Adrenal gland (tissue), 12 donors: ENCODE results near the gene ACBD4. TPM values are rescaled to one million over a fixed set of nuclear protein-coding genes. Genes with fewer than 3 reads are reported as not detected.

Source experiments
- DNase-seq, 7 donors: peaks; one replicate each; pipeline ENCODE4 v3.0.0-alpha.2; 2019 to 2020
- H3K27ac ChIP-seq, 5 donors: fragments of 200-600 bp; sonication (generic) in 4 of 5; 1 replicate in 3 of 5; 2 replicates in 2 of 5; pipeline versions ENCODE4 v1.5.1 to v1.8.0; 2016 to 2020; ENCODE audit warnings: mild to moderate bottlenecking in 1 of 5
- H3K27me3 ChIP-seq: fragments of 200-600 bp; 2 replicates; pipeline ENCODE4 v1.8.0; 2021
- H3K36me3 ChIP-seq, 2 donors: fragments of 200-600 bp; replicated peaks in 1 of 2; 1 replicate in 1 of 2; 2 replicates in 1 of 2; pipeline versions ENCODE4 v1.5.1 to v1.8.0; 2018 to 2022
- H3K4me1 ChIP-seq, 2 donors: fragments of 200-600 bp; replicated peaks in 1 of 2; 1 replicate in 1 of 2; 2 replicates in 1 of 2; pipeline versions ENCODE4 v1.5.1 to v1.8.0; 2018 to 2021
- H3K4me3 ChIP-seq, 4 donors: fragments of 200-600 bp; sonication (generic) in 3 of 4; one replicate each; pipeline ENCODE4 v1.5.1; 2016 to 2018
- H3K9me3 ChIP-seq, 3 donors: fragments of 200-600 bp; sonication (generic) in 1 of 3; replicated peaks in 1 of 3; 1 replicate in 2 of 3; 2 replicates in 1 of 3; pipeline versions ENCODE4 v1.5.1 to v1.8.0; 2016 to 2021
- POLR2A ChIP-seq, 2 donors: fragments of 450-650 bp; IDR thresholded peaks; one replicate each; pipeline ENCODE4 v1.6.1; 2017; ENCODE audit warnings: antibody characterized with exemption in 2 of 2, mild to moderate bottlenecking in 2 of 2, moderate library complexity in 1 of 2
- WGBS, 4 donors: extraction: QIAGEN DNeasy Blood & Tissue Kit in 2 of 4; methylation state at CpG; one replicate each; pipeline versions ENCODE4 v1.1.5 to v1.1.7; 2013 to 2017; 5-methylcytosine and 5-hydroxymethylcytosine counted together
- intact Hi-C, 2 donors: fragments of 100-400 bp; cut with DNase I; formaldehyde crosslinking; loops; one replicate each; pipeline versions ENCODE4 v1.14.1 to v1.15.0; 2022 to 2023
- polyA plus RNA-seq, 3 donors: library from polyadenylated mRNA; stranded (reverse); fragments of 200-250 nt in 2 of 3; fragments of 350-450 nt in 1 of 3; fragmentation: Illumina TruSeq in 1 of 3; extraction: RNeasy Lipid Tissue Mini Kit (QIAGEN cat#74804) in 1 of 3; gene quantifications; one replicate each; pipeline ENCODE4 v1.2.3, GENCODE V29; 2013 to 2014
- total RNA-seq, 9 donors: library from RNA; depleted of rRNA in 4 of 9; stranded (reverse); fragments of >200 nt in 4 of 9; fragments of 120-200 nt in 1 of 9; fragmentation: NEBNext Ultra II Directional in 1 of 9; extraction: Animal tissue kit (Norgen Biotek cat#: 25700) in 1 of 9; gene quantifications; one replicate each; pipeline versions ENCODE4 v1.1.0 to v1.2.4, GENCODE V29; 2013 to 2023
- TF ChIP-seq, protein P1 (sequence below), 6 experiments: fragments of 450-650 bp in 4 of 6; fragments of 200-600 bp in 2 of 6; sonication (generic) in 1 of 6; IDR thresholded peaks; 1 replicate in 5 of 6; 2 replicates in 1 of 6; pipeline versions ENCODE4 v1.5.1 to v1.8.0; 2016 to 2021; ENCODE audit warnings: antibody characterized with exemption in 6 of 6, mild to moderate bottlenecking in 2 of 6, moderate library complexity in 1 of 6
- donor health status: healthy with polysubstance abuse.
- donor health status: Bipolar disorder and iron deficiency.
- donor health status: DM: yes; HTN: yes; CAD: no.
- donor health status: DM: no; HTN: no; CAD: no.
- donor health status: DM: no; HTN: no; CAD: no.
- donor health status: DM: yes; HTN: yes; CAD: no.

ACBD4 gene
- total and polyA plus RNA-seq, 12 donors: 6.6 to 71.3 (median 23.6) TPM

DNA sequence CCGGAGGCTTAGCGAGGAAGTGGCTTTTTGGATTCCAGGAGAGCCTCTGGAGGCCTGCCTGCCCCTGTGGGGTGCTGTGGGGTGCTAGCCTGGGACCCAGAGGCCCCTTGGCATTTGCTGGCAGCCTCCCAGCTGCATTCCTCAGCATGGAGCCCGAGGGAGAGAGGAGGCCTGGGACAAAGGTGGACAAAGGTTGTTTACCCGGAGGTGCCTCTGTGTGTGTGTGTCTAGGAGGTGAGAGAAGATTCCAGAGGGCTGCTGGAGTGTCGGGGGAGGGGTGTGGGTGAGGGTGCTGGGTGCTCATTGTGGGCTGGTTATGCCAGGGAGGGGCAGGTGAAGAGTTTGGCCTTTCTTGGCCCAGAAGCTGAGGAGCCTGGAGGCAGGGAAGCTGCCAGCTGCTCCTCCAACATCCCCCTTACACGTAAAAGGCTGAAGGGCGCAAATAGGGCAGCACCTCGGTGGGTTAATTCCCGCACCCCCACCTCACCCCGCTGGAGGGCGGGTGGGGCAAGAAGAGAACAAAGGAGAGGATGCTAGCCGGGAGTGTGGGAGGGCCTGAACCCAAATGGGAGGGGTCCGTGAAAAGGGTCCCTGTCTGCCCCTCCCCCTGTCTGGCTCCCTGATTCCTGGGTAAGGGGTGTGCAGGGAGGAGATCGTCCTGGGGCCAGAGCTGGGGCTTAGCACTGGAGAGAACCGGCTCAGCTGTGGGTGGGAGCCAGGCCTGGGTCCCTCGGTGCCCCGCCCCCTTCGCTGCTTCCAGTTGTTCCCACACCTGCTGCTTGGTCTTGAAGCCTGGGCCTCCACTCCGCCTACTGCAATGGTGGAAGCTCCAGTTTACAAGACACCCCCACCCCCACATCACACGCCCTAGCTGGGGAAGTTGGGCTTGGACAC, 36.1 kb downstream of the ACBD4 start:
- intact Hi-C loops: no loop called here
- Histone ChIP-seq H3K9me3 (no peaks in the 10 kb centered on the region), H3K36me3 (peaks cover 0 to 10% of the 10 kb centered on the region in 2 donors), H3K27ac (peak overlapping the region; percentile 69 to 93 (median 83)), H3K27me3 (no peaks in the 10 kb centered on the region), H3K4me3 (peak overlapping the region in 1 of 4 donors; percentile 52), H3K4me1 (peaks cover 26 to 43% of the 10 kb centered on the region in 2 donors)
- peak in 3 of 7 donors; percentile 36 to 43 (median 36) for DNase-seq
- 54 to 68% (median 62%) methylated on average over 15 to 20 of the region's 20 CpGs for WGBS, 4 donors
- TF ChIP-seq, protein P1, sequence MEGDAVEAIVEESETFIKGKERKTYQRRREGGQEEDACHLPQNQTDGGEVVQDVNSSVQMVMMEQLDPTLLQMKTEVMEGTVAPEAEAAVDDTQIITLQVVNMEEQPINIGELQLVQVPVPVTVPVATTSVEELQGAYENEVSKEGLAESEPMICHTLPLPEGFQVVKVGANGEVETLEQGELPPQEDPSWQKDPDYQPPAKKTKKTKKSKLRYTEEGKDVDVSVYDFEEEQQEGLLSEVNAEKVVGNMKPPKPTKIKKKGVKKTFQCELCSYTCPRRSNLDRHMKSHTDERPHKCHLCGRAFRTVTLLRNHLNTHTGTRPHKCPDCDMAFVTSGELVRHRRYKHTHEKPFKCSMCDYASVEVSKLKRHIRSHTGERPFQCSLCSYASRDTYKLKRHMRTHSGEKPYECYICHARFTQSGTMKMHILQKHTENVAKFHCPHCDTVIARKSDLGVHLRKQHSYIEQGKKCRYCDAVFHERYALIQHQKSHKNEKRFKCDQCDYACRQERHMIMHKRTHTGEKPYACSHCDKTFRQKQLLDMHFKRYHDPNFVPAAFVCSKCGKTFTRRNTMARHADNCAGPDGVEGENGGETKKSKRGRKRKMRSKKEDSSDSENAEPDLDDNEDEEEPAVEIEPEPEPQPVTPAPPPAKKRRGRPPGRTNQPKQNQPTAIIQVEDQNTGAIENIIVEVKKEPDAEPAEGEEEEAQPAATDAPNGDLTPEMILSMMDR (IDR thresholded peaks at IDR 0.05): no peak
- TF ChIP-seq POLR2A (IDR thresholded peaks at IDR 0.05): no peak

DNA sequence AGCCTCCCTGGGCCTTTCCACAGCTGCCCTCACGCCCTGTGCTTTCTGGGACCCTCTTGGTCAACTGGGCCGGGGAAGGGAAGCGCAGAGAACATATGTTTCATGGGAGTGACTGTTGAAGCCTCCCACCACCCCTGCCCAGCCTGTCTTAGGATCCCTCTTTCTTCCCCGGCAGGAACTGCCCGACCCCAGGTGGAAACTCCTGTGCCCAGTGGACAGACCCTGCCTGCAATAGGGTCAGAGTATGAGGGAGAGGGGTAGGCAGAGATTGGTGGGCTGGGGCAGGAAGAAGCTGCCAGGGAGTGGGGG, 36.7 kb downstream of the ACBD4 start:
- H3K9me3 ChIP-seq: no peaks in the 10 kb centered on the region

DNA sequence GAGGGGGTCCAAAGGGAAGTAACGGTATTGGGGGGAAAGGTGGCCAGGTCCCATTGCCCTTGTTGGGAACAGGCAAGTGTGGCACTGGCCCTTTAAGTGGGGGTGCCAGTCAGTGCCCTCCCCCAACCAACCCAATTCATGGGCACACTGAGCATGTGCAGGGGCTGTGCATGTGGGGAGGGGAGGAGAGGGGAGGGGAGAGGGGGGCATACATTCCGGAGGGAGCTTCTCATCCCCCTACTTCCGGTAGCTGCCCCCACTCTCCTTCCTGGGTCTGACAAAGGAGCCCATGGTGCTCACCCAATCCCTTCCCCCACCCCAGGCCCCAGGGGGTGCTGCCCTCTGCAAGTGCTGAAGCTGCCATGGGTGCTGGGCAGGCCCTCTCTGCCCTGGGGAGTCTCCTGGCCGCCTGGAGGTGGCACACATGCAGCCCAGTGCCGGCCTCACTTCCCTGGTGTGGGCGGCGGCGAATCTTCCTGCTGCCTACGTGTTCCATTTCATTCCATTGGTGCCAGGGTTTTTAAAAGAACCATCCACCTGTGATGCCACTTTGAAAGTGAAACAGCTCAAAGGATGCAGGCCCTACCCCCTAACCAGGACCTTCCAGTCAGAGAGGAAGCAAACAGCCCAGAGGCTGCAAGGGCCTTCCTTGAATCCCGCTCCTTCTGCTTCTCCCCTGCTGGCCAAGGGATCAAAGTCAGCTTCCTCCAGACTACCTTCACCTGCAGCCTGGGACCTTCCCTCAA, 37.2 kb downstream of the ACBD4 start:
- DNase-seq: peak; percentile 80 to 91 (median 87)
- intact Hi-C loops: no loop called here
- Histone ChIP-seq H3K27ac (peak overlapping the region; percentile 69 to 93 (median 83)), H3K4me3 (peak overlapping the region in 3 of 4 donors; percentile 6 to 52 (median 25)), H3K36me3 (peaks cover 0 to 10% of the 10 kb centered on the region in 2 donors), H3K4me1 (peaks cover 26 to 43% of the 10 kb centered on the region in 2 donors), H3K9me3 (no peaks in the 10 kb centered on the region), H3K27me3 (no peaks in the 10 kb centered on the region)
- 16 to 37% (median 22%) methylated on average over 8 to 10 of the region's 10 CpGs for WGBS, 4 donors
- TF ChIP-seq, protein P1 (IDR thresholded peaks at IDR 0.05): peak in 3 of 6 experiments; percentile 12 to 18 (median 18)
- peak; percentile 24 to 68 for TF ChIP-seq POLR2A (IDR thresholded peaks at IDR 0.05)

More for the DNA sequence above, 36.7 kb downstream of the ACBD4 start:
- intact Hi-C loops: no loop called here
- H3K36me3 ChIP-seq: peaks cover 0 to 10% of the 10 kb centered on the region in 2 donors
- peak overlapping the region in 1 of 4 donors; percentile 52 for H3K4me3 ChIP-seq
- peak overlapping the region; percentile 69 to 93 (median 83) for H3K27ac ChIP-seq
- H3K4me1 ChIP-seq: peaks cover 26 to 43% of the 10 kb centered on the region in 2 donors
- 79 to 93% (median 82%) methylated on average over 5 of the region's 5 CpGs for WGBS, 4 donors
- no peak for DNase-seq
- H3K27me3 ChIP-seq: no peaks in the 10 kb centered on the region
- TF ChIP-seq, protein P1 (IDR thresholded peaks at IDR 0.05): no peak
- no peak for TF ChIP-seq POLR2A (IDR thresholded peaks at IDR 0.05)

DNA sequence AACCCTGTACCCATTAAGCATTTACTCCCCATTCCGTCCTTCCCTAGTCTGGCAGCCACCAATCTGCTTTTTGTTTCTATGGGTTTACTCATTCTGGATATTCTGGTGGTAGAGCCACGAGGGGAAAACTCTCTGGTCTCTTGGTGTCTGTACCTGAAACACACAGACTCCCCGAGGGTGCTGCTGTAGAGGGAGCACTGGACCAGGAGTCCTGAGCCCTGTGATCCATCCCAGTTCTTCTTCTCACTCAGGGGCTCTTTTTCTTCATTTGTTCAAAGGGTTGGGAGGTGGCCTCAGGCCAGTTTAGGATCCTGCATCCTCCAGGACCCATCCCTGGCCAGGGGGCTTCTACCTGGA, 40.2 kb downstream of the ACBD4 start:
- WGBS, 4 donors: 75 to 83% (median 81%) methylated on average over 3 of the region's 3 CpGs
- Histone ChIP-seq H3K9me3 (no peaks in the 10 kb centered on the region), H3K27me3 (no peaks in the 10 kb centered on the region), H3K27ac (peak overlapping the region in 4 of 5 donors; percentile 0 to 61 (median 26)), H3K36me3 (no peaks in the 10 kb centered on the region), H3K4me1 (peaks cover 26 to 39% of the 10 kb centered on the region in 2 donors), H3K4me3 (no peak overlapping the region)
- intact Hi-C loops: no loop called here
- TF ChIP-seq, protein P1 (IDR thresholded peaks at IDR 0.05): no peak
- no peak for TF ChIP-seq POLR2A (IDR thresholded peaks at IDR 0.05)
- DNase-seq: no peak
